Skeletal muscle tissue (tissue), 4 donors: ENCODE results near the gene RNASE12. TPM values are rescaled to one million over a fixed set of nuclear protein-coding genes. Genes with fewer than 3 reads are reported as not detected.

Experiments
- H3K27ac ChIP-seq: one replicate; pipeline ENCODE4 v1.7.0; 2013; ENCODE audit warnings: mild to moderate bottlenecking, low read depth, low read length, inconsistent platforms
- H3K27me3 ChIP-seq, 3 donors: one replicate each; pipeline ENCODE4 v1.7.0; 2013; ENCODE audit warnings: low read length in 3 of 3; ENCODE audit not compliant: control insufficient read depth in 3 of 3, insufficient read depth in 3 of 3
- H3K36me3 ChIP-seq, 3 donors: one replicate each; pipeline ENCODE4 v1.7.0; 2013; ENCODE audit warnings: low read length in 3 of 3; ENCODE audit not compliant: control insufficient read depth in 3 of 3, insufficient read depth in 3 of 3
- H3K4me1 ChIP-seq, 3 donors: one replicate each; pipeline ENCODE4 v1.7.0; 2013; ENCODE audit warnings: low read length in 3 of 3, mild to moderate bottlenecking in 3 of 3; ENCODE audit not compliant: control insufficient read depth in 3 of 3, insufficient read depth in 3 of 3
- H3K4me3 ChIP-seq, 3 donors: one replicate each; pipeline ENCODE4 v1.7.0; 2013; ENCODE audit warnings: low read length in 3 of 3
- H3K9ac ChIP-seq, 3 donors: one replicate each; pipeline ENCODE4 v1.7.0; 2013; ENCODE audit warnings: low read length in 3 of 3, mild to moderate bottlenecking in 3 of 3, moderate library complexity in 2 of 3, low read depth in 1 of 3
- H3K9me3 ChIP-seq, 3 donors: one replicate each; pipeline ENCODE4 v1.7.0; 2013; ENCODE audit warnings: low read length in 3 of 3; ENCODE audit not compliant: control insufficient read depth in 3 of 3
- total RNA-seq: library from RNA; depleted of rRNA; stranded (reverse); fragments of >200 nt; gene quantifications from one replicate; pipeline ENCODE4 v1.2.3, GENCODE V29; 2014
- donor health status: Osteomylitis.

RNASE12 gene
- not detected for total RNA-seq

DNA sequence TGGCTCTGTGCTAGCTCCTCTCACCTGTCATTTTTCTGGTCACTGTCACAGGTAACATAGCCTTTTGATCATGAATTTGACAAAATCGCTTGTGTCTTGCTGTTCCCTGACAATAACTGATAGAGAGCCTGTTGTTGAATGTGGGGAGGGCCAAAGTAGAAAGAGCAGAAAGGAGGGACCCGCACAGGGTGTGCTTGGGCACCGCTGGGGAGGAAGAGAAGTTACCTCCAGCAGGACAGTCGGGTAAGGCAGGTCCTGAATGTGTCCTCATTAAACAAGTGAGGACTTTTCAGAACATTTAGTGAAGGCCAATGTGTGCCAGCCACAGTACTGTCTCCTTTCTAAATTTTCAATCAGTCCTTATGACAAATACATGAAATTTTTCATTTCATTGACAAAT is at the start of gene RNASE12:
Gene RNASE12, minus strand, starts transcription at position 142 of the 400 bp plus-strand sequence. CDS start 653 bp downstream, outside the sequence.
- H3K9me3 ChIP-seq = no peaks in the 10 kb centered on the region
- no peak within 1 kb of the TSS for H3K27ac ChIP-seq
- peaks cover 0 to 5% (median 0%) of the 10 kb centered on the region in 3 donors for H3K27me3 ChIP-seq
- no peak within 1 kb of the TSS for H3K4me3 ChIP-seq
- H3K4me1 ChIP-seq = no peaks in the 10 kb centered on the region
- H3K36me3 ChIP-seq = no peaks in the 10 kb centered on the region
- H3K9ac ChIP-seq = no peak within 1 kb of the TSS

DNA sequence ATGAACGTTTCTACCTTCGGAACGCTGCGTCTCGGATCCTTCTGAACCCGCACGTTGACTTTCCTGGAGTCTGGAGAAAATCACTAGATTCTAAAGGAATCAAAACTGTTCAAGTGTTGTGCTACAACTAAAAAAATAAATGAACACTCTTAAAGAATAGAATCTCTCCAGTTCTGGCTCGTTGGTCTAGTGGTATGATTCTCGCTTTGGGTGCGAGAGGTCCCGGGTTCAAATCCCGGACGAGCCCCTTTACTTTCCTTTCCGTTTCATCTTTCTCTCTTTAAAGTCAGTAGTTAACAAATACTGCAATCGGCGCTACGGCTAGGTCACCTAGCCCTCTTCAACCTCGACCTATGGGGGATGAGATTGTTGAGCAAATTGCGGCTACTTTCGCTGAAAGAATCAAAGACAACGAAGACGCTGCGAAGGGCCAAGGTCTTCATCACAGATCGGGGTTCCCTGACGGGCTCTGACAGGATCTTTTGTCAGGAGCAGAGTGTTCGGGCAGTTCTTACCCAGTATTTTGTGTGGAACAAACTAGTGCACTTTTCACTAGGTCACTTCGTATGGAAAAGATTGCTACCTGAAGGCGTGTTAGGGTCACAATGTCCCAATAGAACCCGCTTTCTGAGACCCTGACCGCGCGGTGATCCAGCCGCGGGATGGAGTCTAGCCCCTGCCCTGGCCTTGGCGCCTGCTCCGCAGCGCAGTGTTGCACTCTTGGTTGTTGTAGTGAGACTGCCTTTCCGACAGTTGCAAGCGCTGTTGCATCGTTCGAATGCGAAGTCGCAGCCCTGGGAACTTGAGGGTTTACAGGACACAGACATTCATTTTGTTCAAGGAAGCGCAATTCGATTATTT is 41.9 kb upstream of the RNASE12 start:
- Histone ChIP-seq H3K9me3 (no peaks in the 10 kb centered on the region), H3K9ac (no peak overlapping the region), H3K36me3 (no peaks in the 10 kb centered on the region), H3K4me3 (peak overlapping the region; percentile 44 to 60 (median 50)), H3K27me3 (peaks cover 0 to 48% (median 36%) of the 10 kb centered on the region in 3 donors), H3K27ac (no peak overlapping the region), H3K4me1 (peaks cover 11 to 27% (median 22%) of the 10 kb centered on the region in 3 donors)

GRCh38 chr14:20632448-20632830 is 41.3 kb upstream of the RNASE12 start:
- H3K27me3 ChIP-seq = peaks cover 0 to 48% (median 42%) of the 10 kb centered on the region in 3 donors
- H3K4me1 ChIP-seq = peaks cover 11 to 27% (median 22%) of the 10 kb centered on the region in 3 donors
- no peak overlapping the region for H3K27ac ChIP-seq
- H3K36me3 ChIP-seq = no peaks in the 10 kb centered on the region
- H3K9me3 ChIP-seq = no peaks in the 10 kb centered on the region
- no peak overlapping the region for H3K9ac ChIP-seq
- H3K4me3 ChIP-seq = peak overlapping the region; percentile 44 to 60 (median 50)

DNA sequence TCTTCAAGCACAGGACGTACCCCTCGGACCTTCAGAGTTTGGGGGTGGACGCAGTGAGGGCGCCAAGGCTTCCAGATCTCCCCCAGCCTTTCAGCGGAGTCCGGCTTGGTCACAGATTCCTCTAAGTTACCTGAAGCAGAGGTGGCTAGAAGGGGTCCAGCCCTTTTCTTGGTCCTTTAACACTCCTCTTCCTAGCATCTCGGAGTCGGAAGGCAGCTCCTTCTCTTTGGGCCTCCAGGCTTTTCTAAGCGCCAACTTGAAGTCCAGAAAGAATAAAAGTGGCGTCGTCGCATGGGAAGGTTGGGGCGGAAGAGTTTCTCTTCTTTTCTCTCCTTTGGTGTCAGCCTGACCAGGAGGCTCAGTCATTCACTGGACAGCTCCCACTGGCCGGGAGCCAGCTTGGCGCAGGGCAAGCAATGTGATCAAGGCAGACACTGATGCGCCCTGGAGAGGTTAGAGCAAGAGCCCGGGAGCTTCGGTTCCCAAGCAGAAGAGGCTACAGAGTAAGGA is 40.8 kb upstream of the RNASE12 start:
- Histone ChIP-seq H3K4me3 (peak overlapping the region in 2 of 3 donors; percentile 41 to 60), H3K36me3 (no peaks in the 10 kb centered on the region), H3K27ac (no peak overlapping the region), H3K9ac (no peak overlapping the region), H3K27me3 (peaks cover 0 to 50% (median 42%) of the 10 kb centered on the region in 3 donors), H3K4me1 (peaks cover 11 to 27% (median 22%) of the 10 kb centered on the region in 3 donors), H3K9me3 (no peaks in the 10 kb centered on the region)

DNA sequence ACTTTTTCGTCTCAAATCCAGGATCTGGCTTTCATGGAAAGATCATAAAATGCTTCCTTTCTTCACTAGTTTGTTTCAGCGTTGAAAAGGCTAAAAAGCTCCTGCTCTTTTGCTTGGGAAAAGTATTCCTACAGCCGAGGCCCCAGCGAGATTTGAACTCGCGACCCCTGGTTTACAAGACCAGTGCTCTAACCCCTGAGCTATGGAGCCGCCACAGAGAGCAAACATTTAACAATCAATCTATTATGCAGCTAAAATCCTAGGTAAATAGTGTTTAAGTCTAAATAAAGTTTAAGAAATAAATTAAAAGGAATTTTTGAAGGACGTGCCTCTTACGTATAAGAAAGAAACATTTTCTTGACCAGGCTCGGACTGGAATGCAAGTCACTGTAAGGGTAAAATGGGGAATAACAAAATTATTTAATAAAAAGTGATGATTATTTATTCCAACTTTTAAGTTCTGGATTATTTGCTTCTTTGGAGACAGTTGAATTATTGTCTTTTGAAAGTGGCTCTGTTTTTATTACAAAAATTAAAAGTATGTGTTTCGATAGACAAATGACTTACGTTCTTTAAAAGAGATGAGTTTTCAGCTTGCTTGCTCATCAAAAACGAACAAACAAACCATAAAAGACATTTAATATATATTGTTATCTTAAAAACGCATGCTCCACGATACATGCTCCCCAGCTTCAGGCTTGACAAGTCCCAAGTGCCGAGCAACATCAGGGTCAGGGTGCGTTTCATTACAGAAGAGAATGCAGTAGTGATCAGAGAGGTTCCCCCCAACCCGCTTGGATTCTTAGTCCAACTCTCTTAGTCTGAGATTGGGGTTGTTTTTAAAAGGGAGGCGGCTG is 40.1 kb upstream of the RNASE12 start:
- Histone ChIP-seq H3K9me3 (no peaks in the 10 kb centered on the region), H3K9ac (no peak overlapping the region), H3K27ac (no peak overlapping the region), H3K36me3 (no peaks in the 10 kb centered on the region), H3K27me3 (peaks cover 0 to 56% (median 41%) of the 10 kb centered on the region in 3 donors), H3K4me1 (peaks cover 11 to 32% (median 27%) of the 10 kb centered on the region in 3 donors), H3K4me3 (peak overlapping the region in 2 of 3 donors; percentile 41 to 60)

DNA sequence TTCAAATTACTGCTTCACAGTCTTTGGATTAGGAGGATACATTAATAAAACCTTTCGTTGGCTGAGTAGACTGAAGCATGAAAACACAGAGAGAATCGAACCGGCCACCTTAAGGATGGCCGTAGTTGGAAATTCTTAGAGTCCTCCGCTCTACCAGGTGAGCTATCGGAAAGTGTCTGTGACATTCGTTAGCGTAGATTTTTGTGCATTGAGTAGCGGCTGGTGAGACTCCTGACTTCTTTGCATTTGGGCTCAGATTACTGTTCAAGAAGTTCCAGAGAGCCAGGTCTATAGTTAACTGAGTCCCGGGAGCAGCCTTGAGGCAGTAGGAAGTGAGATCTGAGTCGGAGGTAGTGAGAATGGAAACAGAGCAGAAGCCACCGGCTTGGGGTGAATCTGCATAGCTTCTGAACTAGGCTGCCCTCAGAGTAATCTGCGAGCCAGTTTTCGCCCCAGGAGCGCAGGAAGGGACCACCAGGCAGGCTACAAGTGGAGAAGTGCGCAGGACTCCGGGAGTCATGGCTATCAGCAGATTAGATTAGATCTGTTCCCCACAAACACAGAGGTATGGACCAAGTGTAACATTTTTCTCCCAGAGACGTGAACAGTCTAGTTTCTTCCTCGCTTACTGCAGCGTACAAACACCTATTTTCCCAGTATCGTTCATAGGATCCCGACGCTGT is 39.3 kb upstream of the RNASE12 start:
- Histone ChIP-seq H3K9me3 (no peaks in the 10 kb centered on the region), H3K4me1 (peaks cover 12 to 33% (median 32%) of the 10 kb centered on the region in 3 donors), H3K36me3 (no peaks in the 10 kb centered on the region), H3K4me3 (peak overlapping the region in 1 of 3 donors; percentile 32), H3K27ac (no peak overlapping the region), H3K27me3 (peaks cover 0 to 60% (median 39%) of the 10 kb centered on the region in 3 donors), H3K9ac (no peak overlapping the region)

GRCh38 chr14:20628063-20628854 is 37.1 kb upstream of the RNASE12 start:
- H3K9ac ChIP-seq = no peak overlapping the region
- peaks cover 0 to 64% (median 44%) of the 10 kb centered on the region in 3 donors for H3K27me3 ChIP-seq
- H3K27ac ChIP-seq = no peak overlapping the region
- no peak overlapping the region for H3K4me3 ChIP-seq
- no peaks in the 10 kb centered on the region for H3K9me3 ChIP-seq
- no peaks in the 10 kb centered on the region for H3K36me3 ChIP-seq
- H3K4me1 ChIP-seq = peaks cover 16 to 34% (median 31%) of the 10 kb centered on the region in 3 donors

GRCh38 chr14:20627346-20628027 is 36.3 kb upstream of the RNASE12 start:
- Histone ChIP-seq H3K4me1 (peaks cover 11 to 32% (median 28%) of the 10 kb centered on the region in 3 donors), H3K27ac (no peak overlapping the region), H3K9ac (no peak overlapping the region), H3K36me3 (no peaks in the 10 kb centered on the region), H3K4me3 (no peak overlapping the region), H3K27me3 (peaks cover 0 to 64% (median 44%) of the 10 kb centered on the region in 3 donors), H3K9me3 (no peaks in the 10 kb centered on the region)
